HG03196 (cell line): ENCODE data around the gene LRWD1.
A peak's percentile ranks its signal among the peaks of the same experiment; 100 is the strongest.
"Not testable (repeated sequence)": the region's sequence is repeated elsewhere in the genome, so short reads cannot be mapped to it uniquely, and the experiment has no call there.

ENCODE experiments used
- ATAC-seq: cut with Tn5 transposase; IDR thresholded peaks from one replicate; pipeline ENCODE4 v1.9.1; 2021; ENCODE audit not compliant: unreplicated experiment

Gene LRWD1

DNA sequence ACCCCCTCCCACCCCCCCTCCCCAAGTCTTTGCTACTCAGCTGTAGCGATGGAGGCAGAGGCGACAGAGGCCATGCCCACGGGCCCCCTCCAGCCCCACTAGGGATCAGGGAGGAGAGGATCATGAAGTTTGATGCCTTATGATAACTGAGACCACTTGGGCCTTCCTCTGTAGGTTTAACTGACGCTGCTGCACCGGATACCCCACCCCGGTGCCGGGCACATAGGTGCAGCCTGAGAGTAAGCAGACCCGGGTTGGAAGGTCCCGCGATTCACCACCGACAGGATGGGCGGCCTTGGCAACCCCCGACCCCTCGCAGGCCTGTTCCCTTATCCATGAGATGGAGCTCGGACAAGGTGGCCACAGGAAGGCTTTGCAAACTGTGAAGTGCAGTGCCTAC, 29.2 kb downstream of the LRWD1 start:
- not testable (repeated sequence) for ATAC-seq

GRCh38 chr7:102494473-102495149, 29.8 kb downstream of the LRWD1 start:
- ATAC-seq = peak; percentile 62

DNA sequence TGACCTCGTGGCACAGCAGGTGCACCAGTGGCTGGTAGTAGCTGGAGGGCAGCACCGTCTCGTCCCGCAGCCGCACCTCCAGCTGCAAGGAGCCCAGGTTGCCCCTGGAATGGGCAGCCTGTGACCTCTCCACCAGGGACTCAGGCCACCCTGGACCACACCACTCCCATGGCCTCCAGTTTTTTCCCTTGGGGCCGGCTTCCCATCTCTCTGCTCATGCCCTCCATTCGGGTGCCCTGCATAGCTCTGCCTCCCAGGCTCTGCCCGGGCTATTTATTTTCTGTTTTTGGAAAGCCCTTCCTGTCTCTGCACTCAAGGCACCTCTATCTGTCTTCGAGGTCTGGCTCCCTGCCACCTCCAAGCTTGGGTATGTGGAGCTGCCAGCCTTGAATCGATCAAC, 32.1 kb downstream of the LRWD1 start:
- ATAC-seq = not testable (repeated sequence)

DNA sequence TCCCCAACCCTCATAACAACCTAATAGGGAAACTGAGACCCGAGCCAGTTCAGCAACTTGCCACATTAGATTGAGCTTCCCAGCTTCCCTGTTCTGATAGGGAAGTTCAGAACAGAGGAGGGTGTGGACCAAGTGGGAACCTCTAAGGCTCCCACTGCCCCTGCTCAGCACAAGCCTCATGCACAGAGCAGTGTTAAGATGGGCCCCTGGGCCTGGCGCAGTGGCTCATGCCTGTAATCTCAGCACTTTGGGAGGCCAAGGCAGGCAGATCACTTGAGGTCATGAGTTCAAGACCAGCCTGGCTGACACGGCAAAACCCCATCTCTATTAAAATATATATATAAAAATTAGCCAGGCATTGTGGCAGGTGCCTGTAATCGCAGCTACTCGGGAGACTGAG, 32.5 kb downstream of the LRWD1 start:
- ATAC-seq = not testable (repeated sequence)

DNA sequence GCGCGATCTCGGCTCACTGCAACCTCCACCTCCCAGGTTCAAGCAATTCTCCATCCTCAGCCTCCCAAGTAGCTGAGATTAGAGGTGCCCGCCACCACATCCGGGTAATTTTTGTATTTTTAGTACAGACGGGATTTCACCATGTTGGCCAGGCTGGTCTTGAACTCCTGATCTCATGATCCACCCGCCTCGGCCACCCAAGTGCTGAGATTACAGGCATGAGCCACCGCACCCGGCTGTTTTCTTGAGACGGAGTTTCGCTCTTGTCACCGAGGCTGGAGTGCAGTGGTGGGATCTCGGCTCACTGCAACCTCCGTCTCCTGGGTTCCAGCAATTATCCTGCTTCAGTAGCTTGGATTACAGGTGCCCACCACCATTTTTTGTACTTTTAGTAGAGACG, 33.5 kb downstream of the LRWD1 start:
- ATAC-seq = not testable (repeated sequence)

DNA sequence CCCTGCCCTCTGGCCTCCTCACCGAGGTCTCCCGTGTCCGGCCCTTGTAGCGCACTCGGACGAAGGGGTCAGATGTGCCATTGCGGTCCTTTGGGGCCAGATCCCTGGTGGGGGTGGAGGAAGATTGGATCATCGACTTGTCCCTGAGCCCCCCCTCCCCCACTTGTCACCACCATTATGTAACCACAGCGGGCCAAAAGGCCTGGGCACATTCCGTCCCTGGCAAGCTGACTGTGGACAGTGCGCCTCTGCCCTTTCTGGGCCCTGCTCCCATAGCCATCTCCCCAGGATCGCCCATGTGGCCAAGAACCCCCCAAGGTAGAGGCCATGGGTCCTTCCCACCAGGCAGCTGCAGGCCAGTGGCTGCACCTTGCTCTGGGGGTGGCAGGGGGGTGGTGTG, 38.4 kb downstream of the LRWD1 start:
- not testable (repeated sequence) for ATAC-seq

DNA sequence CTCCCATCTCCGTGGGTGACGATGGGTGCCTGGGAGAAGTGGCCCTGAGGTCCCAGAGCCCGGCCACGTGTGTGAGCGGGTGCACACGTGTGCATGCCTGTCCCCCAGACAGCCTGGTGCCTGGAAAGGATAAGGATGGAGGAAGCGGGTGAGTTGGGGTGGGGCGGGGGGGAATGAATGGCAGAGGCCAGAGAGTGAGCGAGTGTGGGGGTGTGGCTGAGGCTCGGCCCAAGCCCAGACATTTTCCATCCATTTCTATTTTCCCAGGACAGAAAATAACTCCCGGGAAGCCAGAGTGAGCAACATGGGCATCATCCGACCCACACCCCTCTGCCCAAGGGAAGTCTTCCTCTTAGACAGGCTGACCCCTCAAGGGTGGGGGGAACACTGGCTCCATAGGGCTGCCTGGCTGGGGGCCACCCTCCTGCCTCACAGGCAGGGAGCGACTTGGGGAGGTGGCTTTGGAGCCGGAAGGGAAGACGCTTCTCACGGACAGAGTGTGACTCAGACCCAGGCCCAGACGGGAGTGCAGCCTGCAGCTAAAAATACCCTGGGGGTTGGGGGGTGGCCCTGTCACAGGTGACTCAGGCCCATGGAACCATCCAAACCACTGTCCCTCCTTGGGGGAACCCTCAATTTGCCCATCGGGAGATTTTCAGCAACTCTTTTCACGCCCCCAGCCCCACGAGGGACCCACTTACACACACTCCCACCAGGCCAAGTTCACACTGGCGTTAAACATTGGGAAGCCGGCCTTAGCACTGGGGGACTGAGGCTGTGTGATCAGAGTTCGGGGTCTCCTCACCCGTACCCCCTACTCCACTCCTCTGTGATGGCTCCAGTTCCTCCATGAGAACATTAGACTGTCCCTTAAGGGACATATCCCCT, 40.8 kb downstream of the LRWD1 start:
- ATAC-seq = not testable (repeated sequence)

- not testable (repeated sequence) for ATAC-seq
Observed at GRCh38 chr7:102507410-102508088, 42.8 kb downstream of the LRWD1 start.

GRCh38 chr7:102510575-102510974, 45.8 kb downstream of the LRWD1 start:
- ATAC-seq = not testable (repeated sequence)

DNA sequence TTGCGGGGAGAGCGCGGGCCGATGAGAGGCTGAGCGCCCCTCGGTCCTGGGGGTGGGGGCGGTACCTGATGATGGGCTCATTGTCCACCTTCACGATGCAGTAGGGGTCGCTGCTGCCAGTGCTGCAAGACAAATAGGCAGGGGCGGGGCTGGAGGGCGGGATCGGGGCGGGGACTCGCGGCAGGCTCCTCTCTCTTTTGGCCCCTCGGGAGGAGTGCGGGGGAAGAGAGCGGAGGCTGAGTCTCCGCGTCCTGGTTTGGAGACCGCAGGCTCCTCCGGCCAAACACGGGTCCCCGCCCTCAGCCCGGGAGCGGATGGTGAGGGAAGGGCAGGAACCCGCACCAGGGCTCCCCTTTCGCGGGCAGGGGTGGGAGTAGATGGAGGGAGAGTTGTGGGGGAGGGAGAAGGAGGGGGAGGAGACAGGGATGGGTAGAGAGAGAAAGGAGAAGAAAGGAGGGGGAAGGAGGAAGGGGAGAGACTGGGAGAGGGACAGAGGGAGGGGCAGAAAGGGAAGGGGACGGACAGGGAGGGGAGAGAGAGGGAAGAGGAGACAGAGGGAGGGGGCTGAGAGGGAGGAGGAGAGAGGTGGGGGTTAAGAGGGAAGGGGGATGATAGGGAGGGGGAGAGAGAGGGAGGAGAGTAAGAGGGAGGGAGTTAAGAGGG, 47.2 kb downstream of the LRWD1 start:
- ATAC-seq = peak; percentile 29

- ATAC-seq = not testable (repeated sequence)
Observed at GRCh38 chr7:102512642-102513221, 47.9 kb downstream of the LRWD1 start.

- peak; percentile 52 for ATAC-seq
Observed at GRCh38 chr7:102514881-102515721, 50.3 kb downstream of the LRWD1 start.

DNA sequence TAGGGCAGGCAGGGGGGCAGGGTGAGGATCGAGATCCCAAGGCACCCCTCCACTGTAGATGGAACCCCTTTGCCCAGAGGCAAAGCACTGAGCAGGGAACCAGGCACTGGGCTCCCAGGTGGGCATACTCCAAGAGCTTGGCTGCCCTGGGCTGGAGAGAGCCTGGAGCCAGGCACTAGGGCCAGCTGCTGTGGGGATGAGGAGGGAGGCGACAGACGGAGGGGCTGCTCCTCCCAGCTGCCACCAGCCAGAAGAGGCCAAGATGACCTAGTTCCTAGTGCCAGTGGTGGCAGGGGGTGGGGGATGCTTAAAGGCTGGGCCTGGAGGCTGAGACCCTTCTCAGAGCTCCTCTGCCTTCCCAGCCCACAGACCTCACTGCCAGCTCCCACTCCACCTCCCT, 51.1 kb downstream of the LRWD1 start:
- ATAC-seq = not testable (repeated sequence)

DNA sequence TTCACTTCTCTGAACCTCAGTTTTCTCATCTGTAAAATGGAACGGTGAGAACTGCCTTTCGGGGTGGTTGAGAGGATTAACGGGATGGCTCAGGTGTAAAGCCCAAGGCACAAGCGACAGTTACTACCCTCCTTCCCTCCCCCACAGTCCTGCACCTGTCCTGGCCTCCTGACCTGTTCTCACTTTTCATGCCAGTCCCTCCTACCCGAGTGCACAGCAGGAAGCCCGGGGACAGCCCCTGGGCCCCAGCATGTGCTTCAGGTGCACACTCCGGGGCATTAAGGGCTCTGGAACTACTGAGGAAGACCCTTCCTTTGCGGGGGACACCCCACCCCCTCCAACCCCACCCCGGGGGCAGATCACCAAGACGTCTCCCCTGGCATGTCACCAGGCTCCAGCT, 52.2 kb downstream of the LRWD1 start:
- ATAC-seq = not testable (repeated sequence)

GRCh38 chr7:102517550-102518147, 52.9 kb downstream of the LRWD1 start, which contains the start of gene RASA4B:
TSS of gene RASA4B (minus strand) at chr7:102517777. CDS start at chr7:102517710, 67 bp downstream.
- ATAC-seq = peak; percentile 60

DNA sequence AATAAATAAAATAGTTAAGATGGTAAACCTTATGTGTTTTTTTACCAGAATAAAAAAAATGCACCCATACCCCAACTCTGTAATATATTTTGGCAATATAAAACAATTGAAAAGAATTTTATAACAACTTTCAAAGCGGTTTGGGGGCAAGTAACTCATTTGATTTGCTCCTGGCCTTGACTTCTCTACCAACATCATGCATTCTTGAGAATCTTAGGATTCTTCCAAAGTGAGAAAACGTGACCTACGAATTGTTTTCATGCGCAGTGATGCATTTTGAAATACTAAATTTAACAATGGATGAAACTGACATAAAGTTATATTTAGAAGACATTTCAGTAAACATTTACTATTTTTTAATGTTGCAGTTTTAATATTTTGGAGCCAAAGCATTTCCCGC, 56.0 kb downstream of the LRWD1 start:
- ATAC-seq = not testable (repeated sequence)
